Measurements from ENCODE around the gene IFNA6. TPM values are rescaled to one million over a fixed set of nuclear protein-coding genes. Genes with fewer than 3 reads are reported as not detected.

Gene IFNA6
- polyA plus RNA-seq, 1 experiment = not detected

- H3K27me3 ChIP-seq (ENCODE audit: control insufficient read depth, insufficient read depth, low read length) = no peaks in the 10 kb centered on the region
- no peaks in the 10 kb centered on the region for H3K9me3 ChIP-seq (ENCODE audit: control insufficient read depth, insufficient read depth, low read length)
- no peak overlapping the region for H3K27ac ChIP-seq (ENCODE audit: low read depth, low read length)
- ChIA-PET CTCF (interaction anchor here (0.6 to 1.9 kb wide), 5 partner anchors 10 to 465 kb away, joined by 3 to 13 read pairs (median 5); no protein-coding TSS in a partner anchor), POLR2A (no interaction called here)
- H3K4me3 ChIP-seq (ENCODE audit: low read depth, low read length) = no peak overlapping the region
- TF ChIP-seq CTCF (IDR thresholded peaks at IDR 0.05; ENCODE audit: low read depth, low read length) = no peak
- DNase-seq (ENCODE audit: low read depth, low spot score) = no peak
Measured at GRCh38 chr9:21324047-21324446, 26.6 kb downstream of the IFNA6 start.

DNA sequence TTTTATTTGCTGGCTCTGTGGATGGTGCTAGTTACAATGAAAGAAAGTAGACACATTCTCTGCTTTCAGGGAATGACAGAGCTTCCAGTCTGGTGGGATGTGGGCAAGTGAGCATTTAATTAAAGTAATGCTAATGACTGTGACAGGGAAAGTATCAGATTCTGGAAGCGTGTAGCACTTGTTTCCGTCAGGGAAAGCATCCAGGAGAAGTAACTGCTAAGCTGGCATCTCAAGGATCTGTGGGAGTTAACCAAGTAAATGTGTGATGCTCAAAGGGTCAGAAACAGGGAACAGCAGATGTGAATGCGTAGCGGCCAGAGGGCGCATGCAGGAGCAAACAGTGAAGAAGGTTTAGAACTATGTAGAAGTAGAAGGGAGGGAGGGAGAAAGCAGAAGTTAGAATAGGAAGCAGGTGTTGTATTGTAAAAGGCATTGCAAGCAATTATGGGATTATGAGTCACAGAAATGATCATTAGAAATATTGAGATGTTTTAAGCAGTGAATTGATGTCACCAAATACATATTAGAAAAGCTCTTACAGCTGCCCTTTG is 27.7 kb downstream of the IFNA6 start:
- TF ChIP-seq CTCF (IDR thresholded peaks at IDR 0.05; ENCODE audit: low read depth, low read length) = no peak
- POLR2A ChIA-PET = no interaction called here
- Histone ChIP-seq H3K27ac (ENCODE audit: low read depth, low read length) (no peak overlapping the region), H3K9me3 (ENCODE audit: control insufficient read depth, insufficient read depth, low read length) (no peaks in the 10 kb centered on the region), H3K27me3 (ENCODE audit: control insufficient read depth, insufficient read depth, low read length) (no peaks in the 10 kb centered on the region), H3K4me3 (ENCODE audit: low read depth, low read length) (no peak overlapping the region)
- no peak for DNase-seq (ENCODE audit: low read depth, low spot score)
- CTCF ChIA-PET = interaction anchor here (0.6 to 3.4 kb wide), 7 partner anchors 72 to 212 kb away, joined by 3 to 17 read pairs (median 6); no protein-coding TSS in a partner anchor

GRCh38 chr9:21320465-21320864 is 30.2 kb downstream of the IFNA6 start:
- ChIA-PET POLR2A (no interaction called here), CTCF (interaction anchor here (0.8 to 3.4 kb wide), 5 partner anchors 9 to 145 kb away, joined by 4 to 17 read pairs (median 5); no protein-coding TSS in a partner anchor)
- no peak for TF ChIP-seq CTCF (IDR thresholded peaks at IDR 0.05; ENCODE audit: low read depth, low read length)
- no peak for DNase-seq (ENCODE audit: low read depth, low spot score)
- no peak overlapping the region for H3K27ac ChIP-seq (ENCODE audit: low read depth, low read length)
- H3K9me3 ChIP-seq (ENCODE audit: control insufficient read depth, insufficient read depth, low read length) = no peaks in the 10 kb centered on the region
- no peak overlapping the region for H3K4me3 ChIP-seq (ENCODE audit: low read depth, low read length)
- H3K27me3 ChIP-seq (ENCODE audit: control insufficient read depth, insufficient read depth, low read length) = peaks cover 2% of the 10 kb centered on the region

GRCh38 chr9:21317956-21318923 is 32.4 kb downstream of the IFNA6 start:
- Histone ChIP-seq H3K4me3 (ENCODE audit: low read depth, low read length) (no peak overlapping the region), H3K9me3 (ENCODE audit: control insufficient read depth, insufficient read depth, low read length) (no peaks in the 10 kb centered on the region), H3K27ac (ENCODE audit: low read depth, low read length) (no peak overlapping the region), H3K27me3 (ENCODE audit: control insufficient read depth, insufficient read depth, low read length) (peaks cover 5% of the 10 kb centered on the region)
- no peak for DNase-seq (ENCODE audit: low read depth, low spot score)
- ChIA-PET CTCF (interaction anchor here (0.5 to 5.0 kb wide), 54 partner anchors 8 to 1504 kb away, joined by 3 to 34 read pairs (median 4); partner anchors contain the start of gene KLHL9), POLR2A (no interaction called here)
- peak; percentile 75 for TF ChIP-seq CTCF (IDR thresholded peaks at IDR 0.05; ENCODE audit: low read depth, low read length)

Measured in AG04450 (cell line).